SKM-1 (cell line): ENCODE data around the gene KLRF1.

Experiments used
- DNase-seq: peaks from one replicate; lab custom pipeline; 2025; ENCODE audit not compliant: unreplicated experiment; lab: John Stamatoyannopoulos, UW

KLRF1 gene

GRCh38 chr12:9808504-9808903 is 18.8 kb upstream of the KLRF1 start:
- DNase-seq: no peak

- no peak for DNase-seq
Measured at GRCh38 chr12:9809338-9809737, 17.9 kb upstream of the KLRF1 start.

GRCh38 chr12:9809866-9810265 is 17.4 kb upstream of the KLRF1 start:
- DNase-seq: no peak

GRCh38 chr12:9810671-9811070 is 16.6 kb upstream of the KLRF1 start:
- DNase-seq: peak; percentile 46

- no peak for DNase-seq
Measured at GRCh38 chr12:9811621-9812020, 15.7 kb upstream of the KLRF1 start.

- no peak for DNase-seq
Measured at GRCh38 chr12:9813821-9814798, 13.2 kb upstream of the KLRF1 start.

GRCh38 chr12:9820281-9820930 is 6.9 kb upstream of the KLRF1 start:
- no peak for DNase-seq

- DNase-seq: no peak
Measured at GRCh38 chr12:9829483-9829882, 2.2 kb downstream of the KLRF1 start.

GRCh38 chr12:9829982-9830381 is 2.7 kb downstream of the KLRF1 start:
- no peak for DNase-seq

GRCh38 chr12:9831720-9832119 is 4.4 kb downstream of the KLRF1 start:
- DNase-seq: no peak

GRCh38 chr12:9843407-9843806 is 16.1 kb downstream of the KLRF1 start:
- DNase-seq: no peak

GRCh38 chr12:9848899-9849298 is 21.6 kb downstream of the KLRF1 start:
- DNase-seq: no peak

GRCh38 chr12:9851050-9851449 is 23.8 kb downstream of the KLRF1 start:
- no peak for DNase-seq

- no peak for DNase-seq
Measured at GRCh38 chr12:9851927-9852326, 24.6 kb downstream of the KLRF1 start.

GRCh38 chr12:9856151-9856550 is 28.9 kb downstream of the KLRF1 start:
- DNase-seq: no peak

- no peak for DNase-seq
Measured at GRCh38 chr12:9856894-9857293, 29.6 kb downstream of the KLRF1 start.

- no peak for DNase-seq
Measured at GRCh38 chr12:9858135-9858534, 30.9 kb downstream of the KLRF1 start.

GRCh38 chr12:9864913-9865675 is 37.8 kb downstream of the KLRF1 start:
- DNase-seq: no peak

- no peak for DNase-seq
Measured at GRCh38 chr12:9866860-9867269, 39.6 kb downstream of the KLRF1 start.

GRCh38 chr12:9867531-9867930 is 40.2 kb downstream of the KLRF1 start:
- DNase-seq: no peak

GRCh38 chr12:9868311-9868801 is 41.1 kb downstream of the KLRF1 start:
- no peak for DNase-seq
